Stromal cell of bone marrow (primary cell): Measurements from ENCODE around the gene PPP1R3C.
A peak's percentile ranks its signal among the peaks of the same experiment; 100 is the strongest.

ENCODE experiments used
- DNase-seq: peaks from one replicate; pipeline ENCODE4 v3.0.0-alpha.2; 2012; ENCODE audit warnings: low read depth

PPP1R3C gene

GRCh38 chr10:91629715-91630549 lies 2.9 kb downstream of the PPP1R3C start:
- DNase-seq = no peak

- DNase-seq = no peak
Measured at GRCh38 chr10:91628383-91628782, 4.5 kb downstream of the PPP1R3C start.

GRCh38 chr10:91627344-91628102 lies 5.3 kb downstream of the PPP1R3C start:
- no peak for DNase-seq

- DNase-seq = no peak
Measured at GRCh38 chr10:91626936-91627335, 5.9 kb downstream of the PPP1R3C start.

GRCh38 chr10:91624633-91625032 lies 8.2 kb downstream of the PPP1R3C start:
- no peak for DNase-seq

- DNase-seq = no peak
Measured at GRCh38 chr10:91622601-91623000, 10.3 kb downstream of the PPP1R3C start.

GRCh38 chr10:91621483-91622113 lies 11.3 kb downstream of the PPP1R3C start:
- no peak for DNase-seq

- DNase-seq = peak; percentile 41
Measured at GRCh38 chr10:91617072-91617609, 15.7 kb downstream of the PPP1R3C start.

- DNase-seq = no peak
Measured at GRCh38 chr10:91616137-91616536, 16.7 kb downstream of the PPP1R3C start.

GRCh38 chr10:91614225-91614624 lies 18.6 kb downstream of the PPP1R3C start:
- peak; percentile 77 for DNase-seq

- peak; percentile 97 for DNase-seq
Measured at GRCh38 chr10:91613411-91614187, 19.3 kb downstream of the PPP1R3C start.

- DNase-seq = no peak
Measured at GRCh38 chr10:91610919-91611318, 22.0 kb downstream of the PPP1R3C start.

- no peak for DNase-seq
Measured at GRCh38 chr10:91610444-91610843, 22.4 kb downstream of the PPP1R3C start.

GRCh38 chr10:91607646-91608403 lies 25.0 kb downstream of the PPP1R3C start:
- DNase-seq = no peak

- DNase-seq = no peak
Measured at GRCh38 chr10:91605968-91606367, 26.9 kb downstream of the PPP1R3C start.

- DNase-seq = peak; percentile 73
Measured at GRCh38 chr10:91604553-91605534, 28.0 kb downstream of the PPP1R3C start.

GRCh38 chr10:91603931-91604331 lies 28.9 kb downstream of the PPP1R3C start:
- DNase-seq = no peak

GRCh38 chr10:91602868-91603568 lies 29.9 kb downstream of the PPP1R3C start:
- no peak for DNase-seq

GRCh38 chr10:91602449-91602848 lies 30.4 kb downstream of the PPP1R3C start:
- DNase-seq = no peak
